NCI-H1417 (cell line): ENCODE results near the gene DLD.
"Not testable (repeated sequence)": the region's sequence is repeated elsewhere in the genome, so short reads cannot be mapped to it uniquely, and the experiment has no call there.

Experiments
- DNase-seq, 3 experiments: peaks; one replicate each; lab custom pipeline; 2025; lab: John Stamatoyannopoulos, UW

The DLD gene

GRCh38 chr7:107944411-107945169, 53.6 kb downstream of the DLD start:
- no peak for DNase-seq

GRCh38 chr7:107945332-107945731, 54.3 kb downstream of the DLD start:
- peak in 1 of 3 experiments; percentile 45 for DNase-seq

- no peak for DNase-seq
Measured at GRCh38 chr7:107946451-107946850, 55.5 kb downstream of the DLD start.

GRCh38 chr7:107946881-107947280, 55.9 kb downstream of the DLD start:
- no peak for DNase-seq

GRCh38 chr7:107948645-107949442, 57.9 kb downstream of the DLD start:
- no peak for DNase-seq

- DNase-seq: peak in 1 of 3 experiments; percentile 21
Measured at GRCh38 chr7:107949443-107949935, 58.5 kb downstream of the DLD start.

GRCh38 chr7:107951172-107951787, 60.3 kb downstream of the DLD start:
- DNase-seq: no peak

- DNase-seq: no peak
Measured at GRCh38 chr7:107951896-107952295, 60.9 kb downstream of the DLD start.

- DNase-seq: no peak
Measured at GRCh38 chr7:107953265-107953923, 62.4 kb downstream of the DLD start.

GRCh38 chr7:107953924-107954303, 62.9 kb downstream of the DLD start:
- no peak for DNase-seq

- DNase-seq: no peak
Measured at GRCh38 chr7:107955394-107955793, 64.4 kb downstream of the DLD start.

- DNase-seq: not testable (repeated sequence)
Measured at GRCh38 chr7:107956950-107957349, 66.0 kb downstream of the DLD start.

- DNase-seq: no peak
Measured at GRCh38 chr7:107957436-107957835, 66.5 kb downstream of the DLD start.

- DNase-seq: no peak
Measured at GRCh38 chr7:107958764-107959526, 68.0 kb downstream of the DLD start.

- DNase-seq: no peak
Measured at GRCh38 chr7:107959527-107959898, 68.5 kb downstream of the DLD start.

- DNase-seq: no peak
Measured at GRCh38 chr7:107960272-107960671, 69.3 kb downstream of the DLD start.

GRCh38 chr7:107961405-107961804, 70.4 kb downstream of the DLD start:
- no peak for DNase-seq

GRCh38 chr7:107962817-107963216, 71.8 kb downstream of the DLD start:
- DNase-seq: no peak

- DNase-seq: no peak
Measured at GRCh38 chr7:107964510-107964909, 73.5 kb downstream of the DLD start.

GRCh38 chr7:107966711-107967110, 75.7 kb downstream of the DLD start:
- no peak for DNase-seq

GRCh38 chr7:107967420-107967819, 76.4 kb downstream of the DLD start:
- DNase-seq: peak in 2 of 3 experiments; percentile 15 to 48
